Measurements from ENCODE around the gene RNPEPL1. TPM values are rescaled to one million over a fixed set of nuclear protein-coding genes. Genes with fewer than 3 reads are reported as not detected.

The RNPEPL1 gene
- total RNA-seq, 1 experiment from 2014 or later = 88.2 TPM

- H3K27me3 ChIP-seq (ENCODE audit: control insufficient read depth, insufficient read depth, low read length) = no peaks in the 10 kb centered on the region
- no TSS peak for BruUV-seq (replicated peaks)
- H3K4me1 ChIP-seq (ENCODE audit: control insufficient read depth, insufficient read depth, low read length) = no peaks in the 10 kb centered on the region; the same call in 1 of the 2 replicates
- H3K27ac ChIP-seq (ENCODE audit: low read length) = no peak overlapping the region
- ATAC-seq (no peak), DNase-seq (ENCODE audit: low read depth, low spot score) (no peak)
- H3K4me3 ChIP-seq (ENCODE audit: low read depth in 2 of 2, low read length in 2 of 2) = no peak overlapping the region
- in situ Hi-C loops (cut with HindIII; ENCODE audit: low pct_unique_long_range_greater_than_20kb, low sequenced_read_pairs) (no loop called here), intact Hi-C loops (cut with micrococcal nuclease; ENCODE audit: unreplicated experiment) (no loop called here)
- POLR2A ChIA-PET = no interaction called here
- TF ChIP-seq CTCF (IDR thresholded peaks at IDR 0.05) (no peak), POLR2AphosphoS5 (IDR thresholded peaks at IDR 0.05; ENCODE audit: low read depth, low read length) (no peak), TCF7L2 (IDR thresholded peaks at IDR 0.05; ENCODE audit: low read depth, low read length) (no peak), REST (IDR thresholded peaks at IDR 0.05; ENCODE audit: insufficient read depth in 1 of 2, low read depth in 2 of 2, low read length in 1 of 2) (no peak), SIN3A (IDR thresholded peaks at IDR 0.05; ENCODE audit: borderline replicate concordance, insufficient read depth, low read depth, low read length) (no peak)
- CTCF ChIA-PET = no interaction called here
- H3K9me3 ChIP-seq (ENCODE audit: control insufficient read depth, insufficient read depth, low read depth, low read length) = no peaks in the 10 kb centered on the region
- H3K36me3 ChIP-seq (ENCODE audit: control insufficient read depth, insufficient read depth, low read length) = no peaks in the 10 kb centered on the region
These were observed 60.2 kb downstream of the RNPEPL1 start for GRCh38 chr2:240628507-240628807.

GRCh38 chr2:240628808-240629618 lies 60.7 kb downstream of the RNPEPL1 start:
- no peaks in the 10 kb centered on the region for H3K27me3 ChIP-seq (ENCODE audit: control insufficient read depth, insufficient read depth, low read length)
- H3K9me3 ChIP-seq (ENCODE audit: control insufficient read depth, insufficient read depth, low read depth, low read length) = no peaks in the 10 kb centered on the region
- intact Hi-C loops (cut with micrococcal nuclease; ENCODE audit: unreplicated experiment) = no loop called here
- no peaks in the 10 kb centered on the region for H3K36me3 ChIP-seq (ENCODE audit: control insufficient read depth, insufficient read depth, low read length)
- ATAC-seq = no peak
- no peak overlapping the region for H3K4me3 ChIP-seq (ENCODE audit: low read depth in 2 of 2, low read length in 2 of 2)
- ChIA-PET CTCF (no interaction called here), POLR2A (no interaction called here)
- no peak for TF ChIP-seq REST (IDR thresholded peaks at IDR 0.05; ENCODE audit: insufficient read depth in 1 of 2, low read depth in 2 of 2, low read length in 1 of 2)
- TF ChIP-seq CTCF (IDR thresholded peaks at IDR 0.05) = no peak
- TF ChIP-seq SIN3A (IDR thresholded peaks at IDR 0.05; ENCODE audit: borderline replicate concordance, insufficient read depth, low read depth, low read length) = no peak
- no peak for TF ChIP-seq TCF7L2 (IDR thresholded peaks at IDR 0.05; ENCODE audit: low read depth, low read length)
- TF ChIP-seq POLR2AphosphoS5 (IDR thresholded peaks at IDR 0.05; ENCODE audit: low read depth, low read length) = no peak
- in situ Hi-C loops (cut with HindIII; ENCODE audit: low pct_unique_long_range_greater_than_20kb, low sequenced_read_pairs) = no loop called here
- no TSS peak for BruUV-seq (replicated peaks)
- no peak overlapping the region for H3K27ac ChIP-seq (ENCODE audit: low read length)
- no peak for DNase-seq (ENCODE audit: low read depth, low spot score)
- no peaks in the 10 kb centered on the region; the same call in 1 of the 2 replicates for H3K4me1 ChIP-seq (ENCODE audit: control insufficient read depth, insufficient read depth, low read length)
